ENCODE data around the gene COL11A2. TPM values are rescaled to one million over a fixed set of nuclear protein-coding genes. Genes with fewer than 3 reads are reported as not detected.

COL11A2 gene
- total and polyA plus RNA-seq, 4 donors: 0.13 to 3.6 (median 1.6) TPM

DNA sequence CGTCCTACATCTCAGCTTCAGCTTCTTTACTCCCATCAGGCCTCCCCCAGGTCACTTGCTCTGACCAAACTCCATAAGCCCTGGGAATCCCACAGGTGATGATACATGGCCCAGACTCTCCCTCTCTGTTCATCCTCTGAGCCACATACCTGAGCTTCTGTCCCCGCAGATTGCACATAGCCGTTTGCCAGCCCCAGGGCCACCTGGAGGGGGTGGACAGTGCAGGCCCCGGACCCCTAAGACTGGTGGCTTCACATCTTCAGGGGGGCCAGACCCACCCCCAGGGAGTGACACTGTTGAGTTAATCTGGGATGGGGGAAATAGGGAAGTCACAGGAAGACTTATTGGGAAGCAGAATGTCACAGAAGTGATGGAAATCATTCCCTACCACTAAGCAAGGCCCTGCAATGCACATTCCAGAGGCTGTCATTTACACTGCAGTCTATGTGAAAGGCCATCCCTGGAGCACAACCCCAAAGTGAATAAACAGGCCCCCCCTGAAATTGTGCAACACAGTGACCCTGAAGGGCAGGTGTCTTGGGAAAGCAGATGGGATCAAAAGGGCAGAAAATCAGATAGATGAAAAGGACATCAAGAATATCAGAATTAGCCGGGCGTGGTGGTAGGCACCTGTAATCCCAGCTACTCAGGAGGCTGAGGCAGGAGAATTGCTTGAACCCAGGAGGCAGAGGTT lies 6.0 kb upstream of the COL11A2 start:
- Histone ChIP-seq H3K4me3 (ENCODE audit: low read length in 2 of 2) (no peak overlapping the region), H3K4me1 (ENCODE audit: control insufficient read depth in 1 of 2, insufficient read depth in 2 of 2, low read length in 2 of 2) (no peaks in the 10 kb centered on the region), H3K27me3 (ENCODE audit: control insufficient read depth in 1 of 2, insufficient read depth in 2 of 2, low read length in 1 of 2) (no peaks in the 10 kb centered on the region), H3K27ac (ENCODE audit: low read depth in 1 of 2, low read length in 2 of 2) (no peak overlapping the region), H3K36me3 (ENCODE audit: control insufficient read depth in 1 of 2, insufficient read depth in 2 of 2, low read length in 1 of 2) (peaks cover 0 to 6% of the 10 kb centered on the region in 2 donors), H3K9me3 (ENCODE audit: control insufficient read depth, low read length) (no peaks in the 10 kb centered on the region)
- intact Hi-C loops (cut with DNase I): loop anchor here in 1 of 2 donors (5.0 kb wide), 1 partner anchor 36 kb away; no protein-coding TSS in a partner anchor
- no peak for ATAC-seq (ENCODE audit: low FRiP score)
- peak; percentile 20 to 51 for DNase-seq
- WGBS, 2 donors: 67 to 70% methylated on average over 6 of the region's 6 CpGs

DNA sequence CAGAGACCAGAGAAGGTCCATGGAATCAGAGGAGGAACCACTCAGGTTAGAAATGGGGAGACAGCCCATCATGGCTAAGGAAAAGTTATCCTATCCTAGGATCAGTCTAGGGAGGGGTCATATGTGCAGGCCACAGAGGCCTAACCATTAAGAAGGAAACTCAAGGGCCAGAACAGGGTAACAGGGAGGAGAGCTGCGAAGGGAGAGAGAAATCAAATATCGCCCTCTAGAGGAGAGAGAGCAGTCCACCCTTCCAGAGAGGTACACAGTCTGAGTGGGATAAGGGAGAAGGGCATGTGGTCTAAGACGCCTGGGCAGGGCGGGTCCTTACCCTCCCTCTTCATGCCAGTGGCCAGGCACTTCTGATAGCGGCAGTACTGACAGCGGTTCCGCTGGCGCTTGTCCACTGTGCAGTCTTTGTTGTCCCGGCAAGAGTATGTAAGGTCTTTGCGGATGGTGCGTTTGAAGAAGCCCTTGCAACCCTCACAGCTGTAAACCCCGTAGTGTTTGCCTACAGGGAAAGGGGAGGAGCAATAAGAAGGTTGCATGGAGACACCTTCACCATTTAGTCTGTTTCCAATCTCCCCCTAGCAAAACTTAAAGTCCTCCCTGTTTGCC lies 5.3 kb upstream of the COL11A2 start:
- H3K4me1 ChIP-seq (ENCODE audit: control insufficient read depth in 1 of 2, insufficient read depth in 2 of 2, low read length in 2 of 2): no peaks in the 10 kb centered on the region

GRCh38 chr6:33195304-33196165 lies 3.3 kb upstream of the COL11A2 start:
- H3K27me3 ChIP-seq (ENCODE audit: control insufficient read depth in 1 of 2, insufficient read depth in 2 of 2, low read length in 1 of 2): no peaks in the 10 kb centered on the region
- ATAC-seq (ENCODE audit: low FRiP score) (no peak), DNase-seq (peak; percentile 11 to 70)
- H3K36me3 ChIP-seq (ENCODE audit: control insufficient read depth in 1 of 2, insufficient read depth in 2 of 2, low read length in 1 of 2): peaks cover 0 to 6% of the 10 kb centered on the region in 2 donors
- no peaks in the 10 kb centered on the region for H3K4me1 ChIP-seq (ENCODE audit: control insufficient read depth in 1 of 2, insufficient read depth in 2 of 2, low read length in 2 of 2)
- 73% methylated on average over 15 of the region's 15 CpGs for WGBS, 2 donors
- no peaks in the 10 kb centered on the region for H3K9me3 ChIP-seq (ENCODE audit: control insufficient read depth, low read length)
- H3K4me3 ChIP-seq (ENCODE audit: low read length in 2 of 2): no peak overlapping the region
- no peak overlapping the region for H3K27ac ChIP-seq (ENCODE audit: low read depth in 1 of 2, low read length in 2 of 2)
- intact Hi-C loops (cut with DNase I): loop anchor here (2.0 to 5.0 kb wide), 2 partner anchors 33 to 35 kb away; no protein-coding TSS in a partner anchor

More for the DNA sequence above, 5.3 kb upstream of the COL11A2 start:
- Histone ChIP-seq H3K27me3 (ENCODE audit: control insufficient read depth in 1 of 2, insufficient read depth in 2 of 2, low read length in 1 of 2) (no peaks in the 10 kb centered on the region), H3K36me3 (ENCODE audit: control insufficient read depth in 1 of 2, insufficient read depth in 2 of 2, low read length in 1 of 2) (peaks cover 0 to 6% of the 10 kb centered on the region in 2 donors), H3K27ac (ENCODE audit: low read depth in 1 of 2, low read length in 2 of 2) (no peak overlapping the region), H3K9me3 (ENCODE audit: control insufficient read depth, low read length) (no peaks in the 10 kb centered on the region), H3K4me3 (ENCODE audit: low read length in 2 of 2) (no peak overlapping the region)
- no peak for ATAC-seq (ENCODE audit: low FRiP score)
- intact Hi-C loops (cut with DNase I): loop anchor here (2.0 to 5.0 kb wide), 2 partner anchors 35 to 37 kb away; no protein-coding TSS in a partner anchor
- 31% methylated on average over 12 of the region's 12 CpGs for WGBS, 2 donors
- DNase-seq: peak; percentile 49 to 75

- Histone ChIP-seq H3K4me3 (ENCODE audit: low read length in 2 of 2) (no peak overlapping the region), H3K4me1 (ENCODE audit: control insufficient read depth in 1 of 2, insufficient read depth in 2 of 2, low read length in 2 of 2) (no peaks in the 10 kb centered on the region), H3K27me3 (ENCODE audit: control insufficient read depth in 1 of 2, insufficient read depth in 2 of 2, low read length in 1 of 2) (no peaks in the 10 kb centered on the region), H3K27ac (ENCODE audit: low read depth in 1 of 2, low read length in 2 of 2) (no peak overlapping the region), H3K9me3 (ENCODE audit: control insufficient read depth, low read length) (no peaks in the 10 kb centered on the region), H3K36me3 (ENCODE audit: control insufficient read depth in 1 of 2, insufficient read depth in 2 of 2, low read length in 1 of 2) (peaks cover 0 to 6% of the 10 kb centered on the region in 2 donors)
- DNase-seq: no peak
- intact Hi-C loops (cut with DNase I): no loop called here
- ATAC-seq (ENCODE audit: low FRiP score): no peak
- WGBS, 2 donors: 58 to 64% methylated on average over 8 of the region's 8 CpGs
These were observed 2.2 kb upstream of the COL11A2 start for GRCh38 chr6:33194431-33194979.

DNA sequence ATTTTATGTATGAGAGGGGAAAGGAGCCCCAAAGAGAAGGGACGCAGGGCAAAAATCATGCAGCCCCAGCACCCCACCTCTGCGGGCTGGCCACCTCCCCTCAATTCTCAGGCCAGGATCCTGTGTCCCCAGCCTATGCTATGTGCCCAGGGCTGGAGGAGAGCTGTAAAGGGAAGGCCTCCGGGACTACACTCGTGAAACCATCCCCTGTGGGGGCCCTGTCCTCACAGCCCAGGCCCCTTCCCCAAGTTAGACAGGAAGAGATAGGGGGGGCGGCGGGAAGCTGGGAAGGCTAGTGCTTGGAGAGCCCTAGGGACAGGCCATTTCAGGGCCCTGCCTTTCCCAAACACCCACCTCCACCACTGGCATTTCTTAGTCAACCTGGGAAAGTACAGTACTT lies 1.4 kb upstream of the COL11A2 start:
- H3K4me3 ChIP-seq (ENCODE audit: low read length in 2 of 2): no peak overlapping the region
- WGBS, 2 donors: 54 to 58% methylated on average over 6 of the region's 6 CpGs
- no peaks in the 10 kb centered on the region for H3K4me1 ChIP-seq (ENCODE audit: control insufficient read depth in 1 of 2, insufficient read depth in 2 of 2, low read length in 2 of 2)
- no peaks in the 10 kb centered on the region for H3K27me3 ChIP-seq (ENCODE audit: control insufficient read depth in 1 of 2, insufficient read depth in 2 of 2, low read length in 1 of 2)
- H3K9me3 ChIP-seq (ENCODE audit: control insufficient read depth, low read length): no peaks in the 10 kb centered on the region
- no peak for ATAC-seq (ENCODE audit: low FRiP score)
- no peak overlapping the region for H3K27ac ChIP-seq (ENCODE audit: low read depth in 1 of 2, low read length in 2 of 2)
- peaks cover 0 to 6% of the 10 kb centered on the region in 2 donors for H3K36me3 ChIP-seq (ENCODE audit: control insufficient read depth in 1 of 2, insufficient read depth in 2 of 2, low read length in 1 of 2)
- intact Hi-C loops (cut with DNase I): no loop called here
- DNase-seq: no peak

DNA sequence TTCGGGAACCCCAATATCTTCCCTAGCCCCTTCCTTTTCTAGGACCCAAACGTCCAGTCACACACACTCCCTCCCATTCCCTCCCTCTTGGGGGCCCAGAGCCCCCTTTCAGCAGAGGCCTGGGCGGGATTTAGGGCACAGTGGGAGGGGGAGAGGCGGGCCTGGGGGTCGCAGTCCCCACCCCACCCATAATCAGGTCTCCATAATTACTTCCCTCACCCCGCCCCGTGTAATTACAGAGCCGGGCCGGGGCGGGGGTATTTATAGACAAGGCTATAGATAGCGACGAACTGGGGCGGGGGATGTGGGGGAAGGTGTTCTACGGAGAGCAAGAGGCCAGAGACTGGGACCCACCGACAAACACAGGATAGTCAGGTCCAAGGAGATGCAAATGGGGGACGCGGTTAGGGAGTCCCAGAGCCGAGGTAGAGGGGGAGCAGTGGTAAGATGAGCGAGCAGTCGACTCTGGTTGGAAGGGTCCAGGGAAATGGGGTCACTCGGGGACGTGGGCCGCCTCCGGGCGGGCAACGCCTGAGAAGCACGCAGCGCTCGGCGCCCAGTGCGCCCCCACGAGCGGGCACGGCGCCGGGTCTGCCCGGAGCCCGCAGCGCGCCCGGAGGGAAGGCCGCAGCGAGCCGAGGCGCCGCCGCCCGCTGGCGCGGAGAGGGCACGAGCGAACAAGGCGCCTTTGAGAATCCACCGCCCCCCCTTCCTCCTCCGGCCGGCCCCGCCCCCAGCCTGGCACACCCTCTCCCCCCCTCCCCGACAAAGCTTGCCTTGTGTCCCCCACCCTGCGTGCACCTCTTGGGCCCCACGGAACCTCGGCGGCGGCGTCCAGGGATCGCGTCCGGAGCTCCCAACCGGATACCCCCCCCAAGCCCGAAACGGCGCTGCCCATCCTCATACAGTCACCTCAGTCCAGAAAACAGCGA lies 670 bp upstream of the COL11A2 start:
- ATAC-seq (ENCODE audit: low FRiP score) (peak; percentile 17), DNase-seq (peak; percentile 52 to 81)
- H3K27ac ChIP-seq (ENCODE audit: low read depth in 1 of 2, low read length in 2 of 2): no peak overlapping the region
- H3K4me3 ChIP-seq (ENCODE audit: low read length in 2 of 2): no peak overlapping the region
- H3K9me3 ChIP-seq (ENCODE audit: control insufficient read depth, low read length): no peaks in the 10 kb centered on the region
- H3K36me3 ChIP-seq (ENCODE audit: control insufficient read depth in 1 of 2, insufficient read depth in 2 of 2, low read length in 1 of 2): peaks cover 0 to 6% of the 10 kb centered on the region in 2 donors
- 2% methylated on average over 46 to 72 of the region's 72 CpGs for WGBS, 2 donors
- no peaks in the 10 kb centered on the region for H3K27me3 ChIP-seq (ENCODE audit: control insufficient read depth in 1 of 2, insufficient read depth in 2 of 2, low read length in 1 of 2)
- intact Hi-C loops (cut with DNase I): no loop called here
- H3K4me1 ChIP-seq (ENCODE audit: control insufficient read depth in 1 of 2, insufficient read depth in 2 of 2, low read length in 2 of 2): no peaks in the 10 kb centered on the region

GRCh38 chr6:33191383-33192104 lies 723 bp downstream of the COL11A2 start:
- peak in 1 of 2 donors; percentile 45 for DNase-seq
- no peaks in the 10 kb centered on the region for H3K27me3 ChIP-seq (ENCODE audit: control insufficient read depth in 1 of 2, insufficient read depth in 2 of 2, low read length in 1 of 2)
- no peaks in the 10 kb centered on the region for H3K9me3 ChIP-seq (ENCODE audit: control insufficient read depth, low read length)
- peaks cover 0 to 6% of the 10 kb centered on the region in 2 donors for H3K36me3 ChIP-seq (ENCODE audit: control insufficient read depth in 1 of 2, insufficient read depth in 2 of 2, low read length in 1 of 2)
- WGBS, 2 donors: 40 to 44% methylated on average over 8 of the region's 8 CpGs
- no peak overlapping the region for H3K27ac ChIP-seq (ENCODE audit: low read depth in 1 of 2, low read length in 2 of 2)
- no peak for ATAC-seq (ENCODE audit: low FRiP score)
- H3K4me1 ChIP-seq (ENCODE audit: control insufficient read depth in 1 of 2, insufficient read depth in 2 of 2, low read length in 2 of 2): no peaks in the 10 kb centered on the region
- intact Hi-C loops (cut with DNase I): no loop called here
- no peak overlapping the region for H3K4me3 ChIP-seq (ENCODE audit: low read length in 2 of 2)

All from aorta (tissue), 5 donors.